HG03439 (cell line): Measurements from ENCODE around the gene RGS3.
"Not testable (repeated sequence)": the region's sequence is repeated elsewhere in the genome, so short reads cannot be mapped to it uniquely, and the experiment has no call there.

Source experiments
- ATAC-seq: cut with Tn5 transposase; IDR thresholded peaks from one replicate; pipeline ENCODE4 v1.9.1; 2021; ENCODE audit warnings: mild to moderate bottlenecking, moderate library complexity; ENCODE audit not compliant: unreplicated experiment

RGS3 gene

GRCh38 chr9:113463418-113464285 is at the start of gene RGS3:
Gene RGS3, plus strand, starts transcription at chr9:113463727. Its CDS starts 76 bp downstream, at chr9:113463803.
- no peak for ATAC-seq

GRCh38 chr9:113416149-113416721 is 47.3 kb upstream of the RGS3 start:
- peak; percentile 78 for ATAC-seq

- ATAC-seq = no peak
Measured at GRCh38 chr9:113417370-113417769, 46.2 kb upstream of the RGS3 start.

GRCh38 chr9:113421726-113422125 is 41.8 kb upstream of the RGS3 start:
- no peak for ATAC-seq

GRCh38 chr9:113425072-113425471 is 38.5 kb upstream of the RGS3 start:
- ATAC-seq = no peak

- ATAC-seq = no peak
Measured at GRCh38 chr9:113426701-113427100, 36.8 kb upstream of the RGS3 start.

- ATAC-seq = no peak
Measured at GRCh38 chr9:113427629-113428028, 35.9 kb upstream of the RGS3 start.

GRCh38 chr9:113428062-113428615 is 35.4 kb upstream of the RGS3 start:
- no peak for ATAC-seq

GRCh38 chr9:113431191-113431590 is 32.3 kb upstream of the RGS3 start:
- ATAC-seq = no peak

- ATAC-seq = no peak
Measured at GRCh38 chr9:113436728-113437515, 26.6 kb upstream of the RGS3 start.

GRCh38 chr9:113437716-113438115 is 25.8 kb upstream of the RGS3 start:
- ATAC-seq = not testable (repeated sequence)

- no peak for ATAC-seq
Measured at GRCh38 chr9:113444736-113445135, 18.8 kb upstream of the RGS3 start.

GRCh38 chr9:113446323-113446740 is 17.2 kb upstream of the RGS3 start:
- ATAC-seq = no peak

- ATAC-seq = no peak
Measured at GRCh38 chr9:113449376-113449775, 14.2 kb upstream of the RGS3 start.

GRCh38 chr9:113452113-113452605 is 11.4 kb upstream of the RGS3 start:
- no peak for ATAC-seq

- no peak for ATAC-seq
Measured at GRCh38 chr9:113454914-113455761, 8.4 kb upstream of the RGS3 start.

- no peak for ATAC-seq
Measured at GRCh38 chr9:113456235-113456634, 7.3 kb upstream of the RGS3 start.

GRCh38 chr9:113461285-113461684 is 2.2 kb upstream of the RGS3 start:
- no peak for ATAC-seq

GRCh38 chr9:113461943-113462342 is 1.6 kb upstream of the RGS3 start:
- no peak for ATAC-seq

- ATAC-seq = no peak
Measured at GRCh38 chr9:113462781-113463286, 693 bp upstream of the RGS3 start.
